GM23338 (cell line): ENCODE results near the gene COL8A1. TPM values are rescaled to one million over a fixed set of nuclear protein-coding genes. Genes with fewer than 3 reads are reported as not detected.

Experiments used
- ATAC-seq: fragments of 200-7000 bp; cut with Tn5 transposase; 3 replicates; pipeline ENCODE4 v1.9.1; 2020
- DNase-seq: peaks from one replicate; pipeline ENCODE4 v3.0.0-alpha.2; 2015; ENCODE audit warnings: low spot score
- H2AFZ ChIP-seq: fragments of 200-600 bp; sonication (generic); 2 replicates; pipeline ENCODE4 v1.8.0; 2016; ENCODE audit warnings: antibody characterized with exemption, mild to moderate bottlenecking, moderate library complexity
- H3F3A ChIP-seq: fragments of 200-600 bp; sonication (generic); replicated peaks from 2 replicates; pipeline ENCODE4 v1.8.0; 2017; ENCODE audit warnings: antibody characterized with exemption, mixed run types, low read depth
- H3K27ac ChIP-seq: fragments of 200-600 bp; sonication (generic); 2 replicates; pipeline ENCODE4 v1.6.1; 2016; ENCODE audit warnings: low read depth
- H3K27me3 ChIP-seq: fragments of 200-600 bp; sonication (generic); 2 replicates; pipeline ENCODE4 v1.8.0; 2016; ENCODE audit warnings: mild to moderate bottlenecking, mixed run types, moderate library complexity; ENCODE audit not compliant: insufficient read depth
- H3K36me3 ChIP-seq: fragments of 200-600 bp; sonication (generic); 2 replicates; pipeline ENCODE4 v1.8.0; 2016; ENCODE audit warnings: mild to moderate bottlenecking; ENCODE audit not compliant: insufficient read depth
- H3K4me1 ChIP-seq: fragments of 200-600 bp; sonication (generic); 2 replicates; pipeline ENCODE4 v1.8.0; 2016; ENCODE audit warnings: mild to moderate bottlenecking, moderate library complexity; ENCODE audit not compliant: insufficient read depth
- H3K4me2 ChIP-seq: fragments of 200-600 bp; sonication (generic); 2 replicates; pipeline ENCODE4 v1.7.1; 2017; ENCODE audit warnings: mixed run types
- H3K4me3 ChIP-seq: fragments of 200-600 bp; sonication (generic); 2 replicates; pipeline ENCODE4 v1.6.1; 2016; ENCODE audit warnings: mixed run types
- H3K79me2 ChIP-seq: fragments of 200-600 bp; sonication (generic); replicated peaks from 2 replicates; pipeline ENCODE4 v1.8.0; 2017; ENCODE audit warnings: mild to moderate bottlenecking; ENCODE audit not compliant: insufficient read depth
- H3K9me2 ChIP-seq: fragments of 200-600 bp; sonication (generic); 2 replicates; pipeline ENCODE4 v1.8.0; 2017; ENCODE audit not compliant: insufficient read depth
- H4K20me1 ChIP-seq: fragments of 200-600 bp; sonication (generic); replicated peaks from 2 replicates; pipeline ENCODE4 v1.8.0; 2017; ENCODE audit warnings: mild to moderate bottlenecking; ENCODE audit not compliant: insufficient read depth
- H3K27ac Mint-ChIP-seq: 2 replicates; pipeline ENCODE4 v1.8.0; 2020; ENCODE audit warnings: inconsistent platforms, mild to moderate bottlenecking, moderate library complexity, mixed read lengths
- H3K27me3 Mint-ChIP-seq: 3 replicates; pipeline ENCODE4 v1.8.0; 2022; ENCODE audit warnings: low read depth, mild to moderate bottlenecking, moderate library complexity, mixed read lengths, inconsistent platforms; ENCODE audit not compliant: insufficient read depth, poor library complexity
- H3K36me3 Mint-ChIP-seq: 3 replicates; pipeline ENCODE4 v1.8.0; 2021; ENCODE audit warnings: low read depth, mild to moderate bottlenecking, inconsistent platforms, moderate library complexity, mixed read lengths
- H3K4me1 Mint-ChIP-seq: 3 replicates; pipeline ENCODE4 v1.8.0; 2020; ENCODE audit warnings: mild to moderate bottlenecking, inconsistent platforms, mixed read lengths
- H3K4me3 Mint-ChIP-seq: 3 replicates; pipeline ENCODE4 v1.8.0; 2021; ENCODE audit warnings: moderate library complexity, mild to moderate bottlenecking, inconsistent platforms, mixed read lengths
- H3K9me3 Mint-ChIP-seq: 3 replicates; pipeline ENCODE4 v1.8.0; 2020; ENCODE audit warnings: moderate library complexity, mild to moderate bottlenecking, inconsistent platforms, mixed read lengths
- CREB1 ChIP-seq: fragments of 250-450 bp; sonication (Bioruptor Pico); IDR thresholded peaks from 2 replicates; pipeline ENCODE4 v1.5.0; 2020; ENCODE audit warnings: low read depth, mild to moderate bottlenecking, moderate library complexity
- EZH2 ChIP-seq: fragments of 200-600 bp; sonication (generic); IDR thresholded peaks from one replicate; pipeline ENCODE4 v1.8.0; 2017; ENCODE audit warnings: antibody characterized with exemption, mild to moderate bottlenecking, low read depth; ENCODE audit not compliant: unreplicated experiment
- EZH2phosphoT487 ChIP-seq: fragments of 200-600 bp; sonication (generic); IDR thresholded peaks from one replicate; pipeline ENCODE4 v1.8.1; 2018; ENCODE audit warnings: antibody characterized with exemption; ENCODE audit not compliant: unreplicated experiment
- JUNB ChIP-seq: IDR thresholded peaks from one replicate; pipeline ENCODE4 v1.6.1; 2016; ENCODE audit warnings: antibody characterized with exemption; ENCODE audit not compliant: unreplicated experiment
- NANOG ChIP-seq: IDR thresholded peaks from 2 replicates; pipeline ENCODE4 v1.6.1; 2016; ENCODE audit warnings: antibody characterized with exemption, borderline replicate concordance
- POLR2AphosphoS5 ChIP-seq: IDR thresholded peaks from 2 replicates; pipeline ENCODE4 v1.6.1; 2016; ENCODE audit warnings: antibody characterized with exemption, low read depth
- STAT1 ChIP-seq: IDR thresholded peaks from one replicate; pipeline ENCODE4 v1.6.1; 2016; ENCODE audit warnings: antibody characterized with exemption; ENCODE audit not compliant: unreplicated experiment
- polyA plus RNA-seq: library from polyadenylated mRNA; unstranded; fragments of >200 nt; fragmentation: Nextera tagmentation; extraction: Ambion mirVana; gene quantifications from 2 replicates; pipeline ENCODE4 v1.2.1, GENCODE V29; 2016
- total RNA-seq: library from RNA; depleted of rRNA; stranded (reverse); fragments of >200 nt; shearing (Covaris generic); gene quantifications from 2 replicates; pipeline ENCODE4 v1.2.3, GENCODE V29; 2014
- TF ChIP-seq, protein P1 (sequence below): IDR thresholded peaks from 2 replicates; pipeline ENCODE4 v1.6.1; 2016; ENCODE audit warnings: antibody characterized with exemption
- TF ChIP-seq, protein P2 (sequence below): IDR thresholded peaks from one replicate; pipeline ENCODE4 v1.6.1; 2018; ENCODE audit warnings: antibody characterized with exemption; ENCODE audit not compliant: unreplicated experiment
- TF ChIP-seq, protein P3 (sequence below): fragments of 250-450 bp; sonication (Bioruptor Pico); IDR thresholded peaks from 2 replicates; pipeline ENCODE4 v1.5.0; 2020; ENCODE audit warnings: mild to moderate bottlenecking, moderate library complexity

COL8A1 gene
- total and polyA plus RNA-seq, 2 experiments from 2014 or later: 0.26 to 0.97 TPM

DNA sequence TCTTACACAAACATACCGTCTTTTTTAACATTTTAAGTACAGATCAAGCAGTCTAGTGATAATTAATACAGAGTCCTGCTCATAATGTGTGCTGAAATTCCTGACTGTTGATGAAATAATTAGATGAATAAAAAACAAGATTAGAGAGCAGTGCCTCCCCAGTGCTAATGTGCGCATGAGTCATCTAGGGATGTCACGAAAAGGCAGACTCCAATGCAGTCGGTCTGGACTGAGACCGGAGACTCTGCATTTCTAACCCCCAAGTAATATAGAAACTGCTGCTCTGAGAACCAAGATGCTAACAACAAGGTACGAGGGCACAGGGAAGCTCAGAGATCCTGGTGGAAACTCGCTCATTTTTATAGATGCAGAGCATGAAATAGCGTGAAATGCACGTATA lies 61.4 kb downstream of the COL8A1 start:
- no peaks in the 10 kb centered on the region for H3K36me3 ChIP-seq
- no peak overlapping the region for H3K4me3 ChIP-seq
- H3K27ac ChIP-seq: no peak overlapping the region
- H3K4me1 ChIP-seq: no peaks in the 10 kb centered on the region
- DNase-seq (no peak), ATAC-seq (no peak)
- no peaks in the 10 kb centered on the region for H3K27me3 ChIP-seq
- no peaks in the 10 kb centered on the region for H3K9me3 Mint-ChIP-seq
- H3K4me1 Mint-ChIP-seq: 0 out of 3 replicates have a peak, but pooled peaks cover 3% of the 10 kb centered on the region
- H3K9me2 ChIP-seq: peaks cover 6% of the 10 kb centered on the region; the same call in 1 of the 2 replicates
- no peaks in the 10 kb centered on the region for H3K27me3 Mint-ChIP-seq
- no peaks in the 10 kb centered on the region; the same call in 2 of the 3 replicates for H3K36me3 Mint-ChIP-seq
- TF ChIP-seq CREB1 (CRISPR knock-in tag): no peak
- TF ChIP-seq EZH2phosphoT487: no peak
- H2AFZ ChIP-seq: no peak overlapping the region
- no peak overlapping the region for H3K4me2 ChIP-seq
- no peaks in the 10 kb centered on the region for H3K79me2 ChIP-seq
- no peak overlapping the region for H3K4me3 Mint-ChIP-seq
- H4K20me1 ChIP-seq: no peaks in the 10 kb centered on the region
- H3F3A ChIP-seq: no peaks in the 10 kb centered on the region
- no peak overlapping the region for H3K27ac Mint-ChIP-seq

DNA sequence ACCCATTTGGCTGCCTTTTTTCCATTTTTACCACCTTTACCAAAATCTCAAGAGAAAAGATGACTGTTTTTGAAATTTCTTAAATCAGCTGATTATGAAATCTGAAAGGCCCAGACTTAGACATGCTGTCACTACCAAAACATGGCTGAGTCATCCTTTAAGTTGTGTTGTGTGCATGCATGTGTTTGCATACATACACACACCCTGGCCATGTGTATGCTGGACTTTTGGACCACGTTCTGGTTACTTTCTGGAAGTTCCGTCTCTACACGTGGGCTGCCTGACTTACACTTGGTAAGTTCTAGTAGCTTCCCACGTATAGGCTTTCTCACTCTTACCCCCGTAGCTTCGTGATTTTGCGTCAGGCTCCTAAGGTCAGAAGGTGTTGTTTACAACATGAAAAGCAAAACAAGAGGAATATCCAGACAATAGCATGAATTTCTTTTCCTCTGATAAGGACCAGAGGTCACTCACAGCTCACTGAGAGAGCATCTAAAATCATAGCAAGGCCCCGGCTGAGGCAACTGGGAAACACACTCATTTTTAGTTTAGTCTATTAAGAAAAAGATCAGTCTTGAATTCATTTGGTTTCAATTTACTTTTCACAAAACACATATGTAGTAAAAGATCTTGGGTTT lies 62.4 kb downstream of the COL8A1 start:
- ATAC-seq: no peak
- Mint-ChIP-seq H3K4me1 (0 out of 3 replicates have a peak, but pooled peaks cover 3% of the 10 kb centered on the region), H3K4me3 (no peak overlapping the region), H3K27ac (0 out of 2 replicates have a peak overlapping the region, but pooled peaks have one; percentile 18), H3K27me3 (no peaks in the 10 kb centered on the region), H3K36me3 (no peaks in the 10 kb centered on the region; the same call in 2 of the 3 replicates), H3K9me3 (no peaks in the 10 kb centered on the region)
- Histone ChIP-seq H3K9me2 (peaks cover 6% of the 10 kb centered on the region; the same call in 1 of the 2 replicates), H4K20me1 (no peaks in the 10 kb centered on the region), H3K36me3 (no peaks in the 10 kb centered on the region), H3K27me3 (no peaks in the 10 kb centered on the region), H3F3A (no peaks in the 10 kb centered on the region), H3K27ac (no peak overlapping the region), H2AFZ (no peak overlapping the region), H3K4me1 (no peaks in the 10 kb centered on the region), H3K79me2 (no peaks in the 10 kb centered on the region), H3K4me3 (no peak overlapping the region), H3K4me2 (no peak overlapping the region)
- no peak for DNase-seq
- TF ChIP-seq NANOG (no peak), POLR2AphosphoS5 (no peak), JUNB (no peak), EZH2 (no peak), STAT1 (no peak), EZH2phosphoT487 (no peak), CREB1 (CRISPR knock-in tag) (no peak)
- TF ChIP-seq, protein P1, sequence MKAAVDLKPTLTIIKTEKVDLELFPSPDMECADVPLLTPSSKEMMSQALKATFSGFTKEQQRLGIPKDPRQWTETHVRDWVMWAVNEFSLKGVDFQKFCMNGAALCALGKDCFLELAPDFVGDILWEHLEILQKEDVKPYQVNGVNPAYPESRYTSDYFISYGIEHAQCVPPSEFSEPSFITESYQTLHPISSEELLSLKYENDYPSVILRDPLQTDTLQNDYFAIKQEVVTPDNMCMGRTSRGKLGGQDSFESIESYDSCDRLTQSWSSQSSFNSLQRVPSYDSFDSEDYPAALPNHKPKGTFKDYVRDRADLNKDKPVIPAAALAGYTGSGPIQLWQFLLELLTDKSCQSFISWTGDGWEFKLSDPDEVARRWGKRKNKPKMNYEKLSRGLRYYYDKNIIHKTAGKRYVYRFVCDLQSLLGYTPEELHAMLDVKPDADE: no peak
- TF ChIP-seq, protein P2, sequence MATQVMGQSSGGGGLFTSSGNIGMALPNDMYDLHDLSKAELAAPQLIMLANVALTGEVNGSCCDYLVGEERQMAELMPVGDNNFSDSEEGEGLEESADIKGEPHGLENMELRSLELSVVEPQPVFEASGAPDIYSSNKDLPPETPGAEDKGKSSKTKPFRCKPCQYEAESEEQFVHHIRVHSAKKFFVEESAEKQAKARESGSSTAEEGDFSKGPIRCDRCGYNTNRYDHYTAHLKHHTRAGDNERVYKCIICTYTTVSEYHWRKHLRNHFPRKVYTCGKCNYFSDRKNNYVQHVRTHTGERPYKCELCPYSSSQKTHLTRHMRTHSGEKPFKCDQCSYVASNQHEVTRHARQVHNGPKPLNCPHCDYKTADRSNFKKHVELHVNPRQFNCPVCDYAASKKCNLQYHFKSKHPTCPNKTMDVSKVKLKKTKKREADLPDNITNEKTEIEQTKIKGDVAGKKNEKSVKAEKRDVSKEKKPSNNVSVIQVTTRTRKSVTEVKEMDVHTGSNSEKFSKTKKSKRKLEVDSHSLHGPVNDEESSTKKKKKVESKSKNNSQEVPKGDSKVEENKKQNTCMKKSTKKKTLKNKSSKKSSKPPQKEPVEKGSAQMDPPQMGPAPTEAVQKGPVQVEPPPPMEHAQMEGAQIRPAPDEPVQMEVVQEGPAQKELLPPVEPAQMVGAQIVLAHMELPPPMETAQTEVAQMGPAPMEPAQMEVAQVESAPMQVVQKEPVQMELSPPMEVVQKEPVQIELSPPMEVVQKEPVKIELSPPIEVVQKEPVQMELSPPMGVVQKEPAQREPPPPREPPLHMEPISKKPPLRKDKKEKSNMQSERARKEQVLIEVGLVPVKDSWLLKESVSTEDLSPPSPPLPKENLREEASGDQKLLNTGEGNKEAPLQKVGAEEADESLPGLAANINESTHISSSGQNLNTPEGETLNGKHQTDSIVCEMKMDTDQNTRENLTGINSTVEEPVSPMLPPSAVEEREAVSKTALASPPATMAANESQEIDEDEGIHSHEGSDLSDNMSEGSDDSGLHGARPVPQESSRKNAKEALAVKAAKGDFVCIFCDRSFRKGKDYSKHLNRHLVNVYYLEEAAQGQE: no peak
- TF ChIP-seq, protein P3, sequence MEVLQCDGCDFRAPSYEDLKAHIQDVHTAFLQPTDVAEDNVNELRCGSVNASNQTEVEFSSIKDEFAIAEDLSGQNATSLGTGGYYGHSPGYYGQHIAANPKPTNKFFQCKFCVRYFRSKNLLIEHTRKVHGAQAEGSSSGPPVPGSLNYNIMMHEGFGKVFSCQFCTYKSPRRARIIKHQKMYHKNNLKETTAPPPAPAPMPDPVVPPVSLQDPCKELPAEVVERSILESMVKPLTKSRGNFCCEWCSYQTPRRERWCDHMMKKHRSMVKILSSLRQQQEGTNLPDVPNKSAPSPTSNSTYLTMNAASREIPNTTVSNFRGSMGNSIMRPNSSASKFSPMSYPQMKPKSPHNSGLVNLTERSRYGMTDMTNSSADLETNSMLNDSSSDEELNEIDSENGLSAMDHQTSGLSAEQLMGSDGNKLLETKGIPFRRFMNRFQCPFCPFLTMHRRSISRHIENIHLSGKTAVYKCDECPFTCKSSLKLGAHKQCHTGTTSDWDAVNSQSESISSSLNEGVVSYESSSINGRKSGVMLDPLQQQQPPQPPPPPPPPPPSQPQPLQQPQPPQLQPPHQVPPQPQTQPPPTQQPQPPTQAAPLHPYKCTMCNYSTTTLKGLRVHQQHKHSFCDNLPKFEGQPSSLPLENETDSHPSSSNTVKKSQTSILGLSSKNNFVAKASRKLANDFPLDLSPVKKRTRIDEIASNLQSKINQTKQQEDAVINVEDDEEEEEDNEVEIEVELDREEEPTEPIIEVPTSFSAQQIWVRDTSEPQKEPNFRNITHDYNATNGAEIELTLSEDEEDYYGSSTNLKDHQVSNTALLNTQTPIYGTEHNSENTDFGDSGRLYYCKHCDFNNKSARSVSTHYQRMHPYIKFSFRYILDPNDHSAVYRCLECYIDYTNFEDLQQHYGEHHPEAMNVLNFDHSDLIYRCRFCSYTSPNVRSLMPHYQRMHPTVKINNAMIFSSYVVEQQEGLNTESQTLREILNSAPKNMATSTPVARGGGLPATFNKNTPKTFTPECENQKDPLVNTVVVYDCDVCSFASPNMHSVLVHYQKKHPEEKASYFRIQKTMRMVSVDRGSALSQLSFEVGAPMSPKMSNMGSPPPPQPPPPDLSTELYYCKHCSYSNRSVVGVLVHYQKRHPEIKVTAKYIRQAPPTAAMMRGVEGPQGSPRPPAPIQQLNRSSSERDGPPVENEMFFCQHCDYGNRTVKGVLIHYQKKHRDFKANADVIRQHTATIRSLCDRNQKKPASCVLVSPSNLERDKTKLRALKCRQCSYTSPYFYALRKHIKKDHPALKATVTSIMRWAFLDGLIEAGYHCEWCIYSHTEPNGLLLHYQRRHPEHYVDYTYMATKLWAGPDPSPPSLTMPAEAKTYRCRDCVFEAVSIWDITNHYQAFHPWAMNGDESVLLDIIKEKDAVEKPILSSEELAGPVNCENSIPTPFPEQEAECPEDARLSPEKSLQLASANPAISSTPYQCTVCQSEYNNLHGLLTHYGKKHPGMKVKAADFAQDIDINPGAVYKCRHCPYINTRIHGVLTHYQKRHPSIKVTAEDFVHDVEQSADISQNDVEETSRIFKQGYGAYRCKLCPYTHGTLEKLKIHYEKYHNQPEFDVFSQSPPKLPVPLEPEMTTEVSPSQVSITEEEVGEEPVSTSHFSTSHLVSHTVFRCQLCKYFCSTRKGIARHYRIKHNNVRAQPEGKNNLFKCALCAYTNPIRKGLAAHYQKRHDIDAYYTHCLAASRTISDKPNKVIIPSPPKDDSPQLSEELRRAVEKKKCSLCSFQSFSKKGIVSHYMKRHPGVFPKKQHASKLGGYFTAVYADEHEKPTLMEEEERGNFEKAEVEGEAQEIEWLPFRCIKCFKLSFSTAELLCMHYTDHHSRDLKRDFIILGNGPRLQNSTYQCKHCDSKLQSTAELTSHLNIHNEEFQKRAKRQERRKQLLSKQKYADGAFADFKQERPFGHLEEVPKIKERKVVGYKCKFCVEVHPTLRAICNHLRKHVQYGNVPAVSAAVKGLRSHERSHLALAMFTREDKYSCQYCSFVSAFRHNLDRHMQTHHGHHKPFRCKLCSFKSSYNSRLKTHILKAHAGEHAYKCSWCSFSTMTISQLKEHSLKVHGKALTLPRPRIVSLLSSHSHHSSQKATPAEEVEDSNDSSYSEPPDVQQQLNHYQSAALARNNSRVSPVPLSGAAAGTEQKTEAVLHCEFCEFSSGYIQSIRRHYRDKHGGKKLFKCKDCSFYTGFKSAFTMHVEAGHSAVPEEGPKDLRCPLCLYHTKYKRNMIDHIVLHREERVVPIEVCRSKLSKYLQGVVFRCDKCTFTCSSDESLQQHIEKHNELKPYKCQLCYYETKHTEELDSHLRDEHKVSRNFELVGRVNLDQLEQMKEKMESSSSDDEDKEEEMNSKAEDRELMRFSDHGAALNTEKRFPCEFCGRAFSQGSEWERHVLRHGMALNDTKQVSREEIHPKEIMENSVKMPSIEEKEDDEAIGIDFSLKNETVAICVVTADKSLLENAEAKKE (CRISPR knock-in tag): no peak
